Lower lobe of right lung (tissue), 2 donors: ENCODE measurements around the gene SPTB. TPM values are rescaled to one million over a fixed set of nuclear protein-coding genes. Genes with fewer than 3 reads are reported as not detected.

Experiments
- ATAC-seq, 2 donors: fragments of 200-7000 bp; cut with Tn5 transposase; one replicate each; pipeline ENCODE4 v1.9.1; 2020 to 2022; ENCODE audit warnings: mild to moderate bottlenecking in 2 of 2, moderate library complexity in 2 of 2
- DNase-seq: peaks from one replicate; pipeline ENCODE4 v3.0.0-alpha.2; 2020
- H3K27ac ChIP-seq: fragments of 200-600 bp; one replicate; pipeline ENCODE4 v1.8.0; 2022
- H3K27me3 ChIP-seq: fragments of 200-600 bp; one replicate; pipeline ENCODE4 v1.8.0; 2022; ENCODE audit warnings: low read depth
- H3K36me3 ChIP-seq: fragments of 200-600 bp; one replicate; pipeline ENCODE4 v1.8.0; 2022; ENCODE audit warnings: mild to moderate bottlenecking
- H3K4me1 ChIP-seq: fragments of 200-600 bp; one replicate; pipeline ENCODE4 v1.8.0; 2022
- H3K4me3 ChIP-seq: fragments of 200-600 bp; one replicate; pipeline ENCODE4 v1.8.0; 2022; ENCODE audit warnings: mild to moderate bottlenecking
- H3K9me3 ChIP-seq: fragments of 200-600 bp; one replicate; pipeline ENCODE4 v1.8.0; 2022
- CTCF ChIP-seq: fragments of 200-600 bp; IDR thresholded peaks from one replicate; pipeline ENCODE4 v1.8.0; 2022; ENCODE audit warnings: antibody characterized with exemption, mild to moderate bottlenecking
- intact Hi-C: fragments of 100-400 bp; cut with DNase I; formaldehyde crosslinking; loops from one replicate; pipeline ENCODE4 v1.11.0; 2022
- long read RNA-seq: library from polyadenylated mRNA; unstranded; transcript quantifications from one replicate; pipeline ENCODE4 v2.0.0, GENCODE V29; 2021
- total RNA-seq: library from RNA; stranded (reverse); fragmentation: NEBNext Ultra II Directional; extraction: Animal tissue kit (Norgen Biotek cat#: 25700); gene quantifications from one replicate; pipeline ENCODE4 v1.2.1, GENCODE V29; 2021
- donor health status: DM: no; HTN: yes; CAD: no; lungs with severe emphysema.

The SPTB gene
- total RNA-seq, result 2.5 TPM
- long read RNA-seq, full-length matches to known transcripts, result 1 of 8 reads
- long read RNA-seq, partial matches to known transcripts, result 2 of 8 reads
- long read RNA-seq, other reads (novel, unspliced or antisense), result 5 of 8 reads

DNA sequence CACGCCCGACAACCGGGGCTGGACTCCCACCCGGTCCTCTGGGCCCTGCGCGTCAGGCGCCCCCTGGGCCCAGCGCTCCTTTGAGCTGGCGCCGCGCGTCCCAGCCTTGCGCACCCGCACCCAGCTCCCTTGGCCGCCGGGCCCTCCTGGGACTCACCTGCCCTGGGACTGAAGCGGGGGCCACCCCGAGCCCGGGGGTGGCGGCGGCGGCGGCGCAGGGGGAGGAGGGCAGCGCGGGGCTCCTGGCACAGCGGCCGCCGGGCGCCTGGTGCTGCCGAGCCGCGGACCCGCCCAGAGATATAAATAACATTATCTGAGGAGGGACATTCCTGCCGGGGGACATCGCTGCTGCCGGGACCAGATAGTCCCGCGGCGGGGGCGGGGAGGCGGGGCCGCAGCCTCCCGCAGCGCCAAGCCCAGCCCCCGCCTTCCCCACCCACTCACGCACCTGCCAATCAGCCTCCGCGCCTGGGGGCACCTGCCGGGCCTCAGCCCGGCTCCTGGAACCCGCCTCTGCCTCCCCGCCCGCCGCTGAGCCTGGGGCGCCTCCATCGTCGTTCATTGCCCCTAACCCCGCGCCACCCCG lies at the start of gene SPTB:
TSS of gene SPTB (minus strand) at position 273 of the 586 bp plus-strand sequence. CDS start 56,813 bp downstream, outside the sequence.
- intact Hi-C loops, result no loop called here
- Histone ChIP-seq H3K9me3 (no peaks in the 10 kb centered on the region), H3K27me3 (peaks cover 47% of the 10 kb centered on the region), H3K4me1 (peaks cover 19% of the 10 kb centered on the region), H3K4me3 (peak within 1 kb of the TSS; percentile 62), H3K27ac (no peak within 1 kb of the TSS), H3K36me3 (no peaks in the 10 kb centered on the region)
- ATAC-seq (peak; percentile 76 to 87), DNase-seq (peak; percentile 46)
- no peak for TF ChIP-seq CTCF

- no peak for TF ChIP-seq CTCF
- intact Hi-C loops, result no loop called here
- ATAC-seq, result no peak
- peaks cover 86% of the 10 kb centered on the region for H3K36me3 ChIP-seq
- no peak overlapping the region for H3K4me3 ChIP-seq
- no peaks in the 10 kb centered on the region for H3K9me3 ChIP-seq
- H3K27ac ChIP-seq, result peak overlapping the region; percentile 25
- DNase-seq, result no peak
- peaks cover 5% of the 10 kb centered on the region for H3K4me1 ChIP-seq
- no peaks in the 10 kb centered on the region for H3K27me3 ChIP-seq
Observed at GRCh38 chr14:64929014-64929359, 49.3 kb upstream of the SPTB start.

DNA sequence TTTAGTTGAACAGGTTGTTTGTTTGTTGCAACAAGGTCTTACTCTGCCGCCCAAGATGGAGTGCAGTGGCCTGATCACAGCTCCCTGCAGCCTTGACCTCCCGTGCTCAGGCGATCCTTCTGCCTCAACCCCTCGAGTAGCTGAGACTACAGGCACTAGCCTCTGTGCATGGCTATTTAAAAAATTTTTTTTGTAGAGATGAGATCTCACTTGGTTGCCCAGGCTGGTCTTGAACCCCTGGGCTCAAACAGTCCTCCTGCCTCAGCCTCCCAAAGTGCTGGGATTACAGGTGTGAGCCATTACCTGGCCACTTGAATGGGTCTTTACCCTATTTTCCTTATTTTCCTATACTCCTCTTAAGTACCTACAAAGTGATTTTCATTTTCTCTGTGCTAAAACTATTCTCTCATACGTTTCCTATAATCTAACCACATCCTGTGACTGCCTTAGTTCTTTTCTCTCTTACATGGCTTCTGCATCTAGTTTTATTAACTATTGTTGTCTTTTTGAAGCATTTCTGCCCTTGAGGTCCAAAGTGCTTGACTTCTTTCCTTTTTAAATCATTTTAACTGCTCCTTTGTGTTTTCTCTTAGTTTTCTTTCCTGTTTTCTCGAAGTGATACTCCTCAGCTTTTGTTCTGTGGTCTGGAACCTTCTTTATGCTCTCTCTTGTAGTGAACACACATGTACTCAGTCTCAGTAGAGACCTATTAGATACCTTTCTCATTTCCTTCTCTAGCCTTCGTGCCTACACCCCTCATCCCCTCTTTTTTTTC lies 48.7 kb upstream of the SPTB start:
- Histone ChIP-seq H3K4me1 (peaks cover 5% of the 10 kb centered on the region), H3K36me3 (peaks cover 84% of the 10 kb centered on the region), H3K9me3 (no peaks in the 10 kb centered on the region), H3K4me3 (no peak overlapping the region), H3K27me3 (no peaks in the 10 kb centered on the region), H3K27ac (peak overlapping the region; percentile 25)
- intact Hi-C loops, result no loop called here
- ATAC-seq, result no peak
- no peak for DNase-seq
- no peak for TF ChIP-seq CTCF

DNA sequence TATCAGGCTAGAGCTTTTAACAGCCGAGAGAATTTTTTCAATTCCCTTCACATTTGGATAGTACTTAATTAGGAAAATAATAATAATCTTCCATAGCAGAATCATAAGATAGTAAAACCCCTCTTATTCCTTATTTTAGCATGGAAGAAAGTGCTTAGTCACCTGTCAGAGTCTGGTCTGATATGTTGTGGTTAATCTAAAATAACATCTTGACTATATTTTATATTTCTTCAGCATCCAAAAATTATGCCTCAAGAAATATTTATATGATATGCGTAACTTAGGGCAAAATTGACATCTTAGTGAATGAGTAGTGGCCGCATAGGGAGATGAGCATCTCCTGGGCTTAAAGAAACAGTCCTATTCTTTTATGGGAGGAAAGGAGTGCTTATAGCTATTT lies 47.3 kb upstream of the SPTB start:
- H3K4me1 ChIP-seq, result peaks cover 5% of the 10 kb centered on the region
- no peak overlapping the region for H3K27ac ChIP-seq
- H3K4me3 ChIP-seq, result no peak overlapping the region
- H3K9me3 ChIP-seq, result no peaks in the 10 kb centered on the region
- no peak for TF ChIP-seq CTCF
- ATAC-seq, result no peak
- H3K27me3 ChIP-seq, result no peaks in the 10 kb centered on the region
- H3K36me3 ChIP-seq, result peaks cover 70% of the 10 kb centered on the region
- intact Hi-C loops, result no loop called here
- DNase-seq, result no peak

DNA sequence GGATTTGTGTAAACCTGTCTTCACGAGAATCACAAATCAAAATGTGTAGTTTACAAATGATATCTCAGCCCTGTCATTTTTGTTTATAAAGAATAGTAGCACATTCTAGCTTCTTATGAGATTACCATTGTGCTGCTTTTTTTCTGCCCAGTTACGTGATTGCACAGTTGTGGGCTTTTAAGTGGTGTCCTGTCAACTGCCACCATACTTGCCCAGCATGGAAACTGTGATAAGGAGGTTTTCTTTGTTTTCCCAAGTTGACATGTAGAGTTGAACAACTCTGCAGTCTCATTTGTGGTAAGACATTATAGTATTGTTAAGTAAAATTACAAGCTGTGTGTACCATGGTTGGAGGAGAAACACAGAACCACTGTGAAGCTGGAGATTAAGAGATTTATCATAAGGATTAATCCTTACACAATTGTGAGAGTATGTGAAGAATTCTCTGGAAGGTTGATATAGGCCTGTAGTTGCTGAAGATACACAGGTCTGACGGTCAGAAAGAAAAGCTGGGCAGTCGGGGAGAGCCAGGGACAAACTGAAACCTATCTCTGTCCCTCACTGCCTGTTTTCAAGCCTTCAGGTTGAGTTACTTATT lies 46.8 kb upstream of the SPTB start:
- ATAC-seq (no peak), DNase-seq (no peak)
- no peak for TF ChIP-seq CTCF
- no peak overlapping the region for H3K4me3 ChIP-seq
- no peaks in the 10 kb centered on the region for H3K9me3 ChIP-seq
- peaks cover 5% of the 10 kb centered on the region for H3K4me1 ChIP-seq
- peaks cover 64% of the 10 kb centered on the region for H3K36me3 ChIP-seq
- intact Hi-C loops, result no loop called here
- H3K27ac ChIP-seq, result no peak overlapping the region
- H3K27me3 ChIP-seq, result no peaks in the 10 kb centered on the region
